ENCODE data around the gene DKC1. TPM values are rescaled to one million over a fixed set of nuclear protein-coding genes. Genes with fewer than 3 reads are reported as not detected.
A peak's percentile ranks its signal among the peaks of the same experiment; 100 is the strongest.

Gene DKC1
- total and polyA plus RNA-seq, 4 donors: 15.1 to 31.9 (median 27.5) TPM

- Histone ChIP-seq H3K4me1 (ENCODE audit: control insufficient read depth in 1 of 2, insufficient read depth in 2 of 2, low read length in 2 of 2) (no peaks in the 10 kb centered on the region), H3K4me3 (ENCODE audit: low read length in 2 of 2) (no peak overlapping the region), H3K27ac (ENCODE audit: low read depth in 1 of 2, low read length in 2 of 2) (no peak overlapping the region), H3K27me3 (ENCODE audit: control insufficient read depth in 1 of 2, insufficient read depth in 2 of 2, low read length in 1 of 2) (no peaks in the 10 kb centered on the region), H3K36me3 (ENCODE audit: control insufficient read depth in 1 of 2, insufficient read depth in 2 of 2, low read length in 1 of 2) (no peaks in the 10 kb centered on the region), H3K9me3 (ENCODE audit: control insufficient read depth, low read length) (no peaks in the 10 kb centered on the region)
- WGBS, 2 donors: 22 to 26% methylated on average over 11 of the region's 11 CpGs
- intact Hi-C loops (cut with DNase I): loop anchor here in 1 of 2 donors (5.0 kb wide), 1 partner anchor 37 kb away; no protein-coding TSS in a partner anchor
- no peak for DNase-seq
- ATAC-seq (ENCODE audit: low FRiP score): peak; percentile 81
These were observed 13.8 kb upstream of the DKC1 start for GRCh38 chrX:154748712-154749339.

GRCh38 chrX:154749856-154750255 is 12.8 kb upstream of the DKC1 start:
- ATAC-seq (ENCODE audit: low FRiP score): no peak
- intact Hi-C loops (cut with DNase I): loop anchor here (5.0 kb wide), 2 partner anchors 33 to 38 kb away; no protein-coding TSS in a partner anchor
- Histone ChIP-seq H3K9me3 (ENCODE audit: control insufficient read depth, low read length) (no peaks in the 10 kb centered on the region), H3K4me3 (ENCODE audit: low read length in 2 of 2) (peak overlapping the region; percentile 44 to 94), H3K27ac (ENCODE audit: low read depth in 1 of 2, low read length in 2 of 2) (no peak overlapping the region), H3K27me3 (ENCODE audit: control insufficient read depth in 1 of 2, insufficient read depth in 2 of 2, low read length in 1 of 2) (no peaks in the 10 kb centered on the region), H3K4me1 (ENCODE audit: control insufficient read depth in 1 of 2, insufficient read depth in 2 of 2, low read length in 2 of 2) (no peaks in the 10 kb centered on the region), H3K36me3 (ENCODE audit: control insufficient read depth in 1 of 2, insufficient read depth in 2 of 2, low read length in 1 of 2) (no peaks in the 10 kb centered on the region)
- no peak for DNase-seq
- 13 to 37% methylated on average over 6 of the region's 6 CpGs for WGBS, 2 donors

- no peaks in the 10 kb centered on the region for H3K27me3 ChIP-seq (ENCODE audit: control insufficient read depth in 1 of 2, insufficient read depth in 2 of 2, low read length in 1 of 2)
- H3K9me3 ChIP-seq (ENCODE audit: control insufficient read depth, low read length): no peaks in the 10 kb centered on the region
- H3K4me1 ChIP-seq (ENCODE audit: control insufficient read depth in 1 of 2, insufficient read depth in 2 of 2, low read length in 2 of 2): no peaks in the 10 kb centered on the region
- intact Hi-C loops (cut with DNase I): loop anchor here in 1 of 2 donors (5.0 kb wide), 1 partner anchor 33 kb away; no protein-coding TSS in a partner anchor
- ATAC-seq (ENCODE audit: low FRiP score) (peak; percentile 65), DNase-seq (peak; percentile 58 to 81)
- WGBS, 2 donors: 1 to 32% methylated on average over 63 to 98 of the region's 98 CpGs
- H3K4me3 ChIP-seq (ENCODE audit: low read length in 2 of 2): peak within 1 kb of the TSS; percentile 44 to 94
- no peaks in the 10 kb centered on the region for H3K36me3 ChIP-seq (ENCODE audit: control insufficient read depth in 1 of 2, insufficient read depth in 2 of 2, low read length in 1 of 2)
- peak within 1 kb of the TSS in 1 of 2 donors; percentile 80 for H3K27ac ChIP-seq (ENCODE audit: low read depth in 1 of 2, low read length in 2 of 2)
These were observed 12.1 kb upstream of the DKC1 start, which contains the start of gene GAB3 for GRCh38 chrX:154750301-154751202. Gene GAB3, minus strand, starts transcription at chrX:154751077. Its CDS starts 52 bp downstream, at chrX:154751025.

GRCh38 chrX:154751203-154751668 is 11.4 kb upstream of the DKC1 start:
- 14 to 34% methylated on average over 11 to 17 of the region's 20 CpGs for WGBS, 2 donors
- no peaks in the 10 kb centered on the region for H3K36me3 ChIP-seq (ENCODE audit: control insufficient read depth in 1 of 2, insufficient read depth in 2 of 2, low read length in 1 of 2)
- no peaks in the 10 kb centered on the region for H3K27me3 ChIP-seq (ENCODE audit: control insufficient read depth in 1 of 2, insufficient read depth in 2 of 2, low read length in 1 of 2)
- peak overlapping the region; percentile 44 to 94 for H3K4me3 ChIP-seq (ENCODE audit: low read length in 2 of 2)
- no peaks in the 10 kb centered on the region for H3K9me3 ChIP-seq (ENCODE audit: control insufficient read depth, low read length)
- ATAC-seq (ENCODE audit: low FRiP score) (no peak), DNase-seq (peak in 1 of 2 donors; percentile 50)
- H3K4me1 ChIP-seq (ENCODE audit: control insufficient read depth in 1 of 2, insufficient read depth in 2 of 2, low read length in 2 of 2): no peaks in the 10 kb centered on the region
- intact Hi-C loops (cut with DNase I): loop anchor here in 1 of 2 donors (5.0 kb wide), 1 partner anchor 34 kb away; no protein-coding TSS in a partner anchor
- no peak overlapping the region for H3K27ac ChIP-seq (ENCODE audit: low read depth in 1 of 2, low read length in 2 of 2)

- intact Hi-C loops (cut with DNase I): loop anchor here in 1 of 2 donors (5.0 kb wide), 1 partner anchor 34 kb away; no protein-coding TSS in a partner anchor
- H3K9me3 ChIP-seq (ENCODE audit: control insufficient read depth, low read length): no peaks in the 10 kb centered on the region
- no peaks in the 10 kb centered on the region for H3K4me1 ChIP-seq (ENCODE audit: control insufficient read depth in 1 of 2, insufficient read depth in 2 of 2, low read length in 2 of 2)
- no peaks in the 10 kb centered on the region for H3K27me3 ChIP-seq (ENCODE audit: control insufficient read depth in 1 of 2, insufficient read depth in 2 of 2, low read length in 1 of 2)
- no peaks in the 10 kb centered on the region for H3K36me3 ChIP-seq (ENCODE audit: control insufficient read depth in 1 of 2, insufficient read depth in 2 of 2, low read length in 1 of 2)
- WGBS, 2 donors: 67 to 74% methylated on average over 9 of the region's 9 CpGs
- no peak overlapping the region for H3K27ac ChIP-seq (ENCODE audit: low read depth in 1 of 2, low read length in 2 of 2)
- DNase-seq (no peak), ATAC-seq (ENCODE audit: low FRiP score) (no peak)
- no peak overlapping the region for H3K4me3 ChIP-seq (ENCODE audit: low read length in 2 of 2)
These were observed 10.9 kb upstream of the DKC1 start for GRCh38 chrX:154751669-154752271.

- 59 to 72% methylated on average over 4 of the region's 4 CpGs for WGBS, 2 donors
- Histone ChIP-seq H3K27ac (ENCODE audit: low read depth in 1 of 2, low read length in 2 of 2) (no peak overlapping the region), H3K9me3 (ENCODE audit: control insufficient read depth, low read length) (no peaks in the 10 kb centered on the region), H3K36me3 (ENCODE audit: control insufficient read depth in 1 of 2, insufficient read depth in 2 of 2, low read length in 1 of 2) (no peaks in the 10 kb centered on the region), H3K4me3 (ENCODE audit: low read length in 2 of 2) (no peak overlapping the region), H3K4me1 (ENCODE audit: control insufficient read depth in 1 of 2, insufficient read depth in 2 of 2, low read length in 2 of 2) (no peaks in the 10 kb centered on the region), H3K27me3 (ENCODE audit: control insufficient read depth in 1 of 2, insufficient read depth in 2 of 2, low read length in 1 of 2) (no peaks in the 10 kb centered on the region)
- intact Hi-C loops (cut with DNase I): no loop called here
- DNase-seq (no peak), ATAC-seq (ENCODE audit: low FRiP score) (no peak)
These were observed 4.0 kb upstream of the DKC1 start for GRCh38 chrX:154758696-154759095.

GRCh38 chrX:154761977-154762536 is 607 bp upstream of the DKC1 start:
- Histone ChIP-seq H3K9me3 (ENCODE audit: control insufficient read depth, low read length) (no peaks in the 10 kb centered on the region), H3K36me3 (ENCODE audit: control insufficient read depth in 1 of 2, insufficient read depth in 2 of 2, low read length in 1 of 2) (no peaks in the 10 kb centered on the region), H3K4me3 (ENCODE audit: low read length in 2 of 2) (peak overlapping the region in 1 of 2 donors; percentile 35), H3K4me1 (ENCODE audit: control insufficient read depth in 1 of 2, insufficient read depth in 2 of 2, low read length in 2 of 2) (no peaks in the 10 kb centered on the region), H3K27me3 (ENCODE audit: control insufficient read depth in 1 of 2, insufficient read depth in 2 of 2, low read length in 1 of 2) (no peaks in the 10 kb centered on the region), H3K27ac (ENCODE audit: low read depth in 1 of 2, low read length in 2 of 2) (no peak overlapping the region)
- WGBS, 2 donors: 16 to 50% methylated on average over 11 of the region's 11 CpGs
- intact Hi-C loops (cut with DNase I): no loop called here
- DNase-seq (no peak), ATAC-seq (ENCODE audit: low FRiP score) (no peak)

GRCh38 chrX:154774622-154775021 is 12.0 kb downstream of the DKC1 start:
- Histone ChIP-seq H3K4me1 (ENCODE audit: control insufficient read depth in 1 of 2, insufficient read depth in 2 of 2, low read length in 2 of 2) (no peaks in the 10 kb centered on the region), H3K9me3 (ENCODE audit: control insufficient read depth, low read length) (no peaks in the 10 kb centered on the region), H3K27ac (ENCODE audit: low read depth in 1 of 2, low read length in 2 of 2) (no peak overlapping the region), H3K27me3 (ENCODE audit: control insufficient read depth in 1 of 2, insufficient read depth in 2 of 2, low read length in 1 of 2) (no peaks in the 10 kb centered on the region), H3K4me3 (ENCODE audit: low read length in 2 of 2) (no peak overlapping the region), H3K36me3 (ENCODE audit: control insufficient read depth in 1 of 2, insufficient read depth in 2 of 2, low read length in 1 of 2) (peaks cover 0 to 3% of the 10 kb centered on the region in 2 donors)
- 77 to 80% methylated on average over 5 of the region's 5 CpGs for WGBS, 2 donors
- no peak for ATAC-seq (ENCODE audit: low FRiP score)
- intact Hi-C loops (cut with DNase I): no loop called here
- DNase-seq: no peak
